Stomach (tissue), 9 donors: ENCODE measurements around the gene ST14. TPM values are rescaled to one million over a fixed set of nuclear protein-coding genes. Genes with fewer than 3 reads are reported as not detected.

Source experiments
- DNase-seq, 2 donors: peaks; one replicate each; pipeline versions ENCODE4 v3.0.0 to v3.0.0-alpha.2; 2013 to 2019
- H3K27ac ChIP-seq, 5 donors: fragments of 200-600 bp in 4 of 5; sonication (generic) in 4 of 5; one replicate each; pipeline ENCODE4 v1.5.1; 2013 to 2019; ENCODE audit warnings: mild to moderate bottlenecking in 1 of 5, moderate library complexity in 1 of 5
- H3K27me3 ChIP-seq, 3 donors: fragments of 200-600 bp; sonication (generic); one replicate each; pipeline ENCODE4 v1.5.1; 2017 to 2019; ENCODE audit warnings: mixed run types in 1 of 3
- H3K36me3 ChIP-seq, 4 donors: fragments of 200-600 bp; sonication (generic); 1 replicate in 3 of 4; 2 replicates in 1 of 4; pipeline ENCODE4 v1.5.1; 2016 to 2019
- H3K4me1 ChIP-seq, 4 donors: fragments of 200-600 bp; sonication (generic); one replicate each; pipeline ENCODE4 v1.5.1; 2016 to 2019
- H3K4me3 ChIP-seq, 4 donors: fragments of 200-600 bp; sonication (generic) in 3 of 4; one replicate each; pipeline ENCODE4 v1.5.1; 2016 to 2019; ENCODE audit warnings: mild to moderate bottlenecking in 1 of 4
- H3K9me3 ChIP-seq, 4 donors: fragments of 200-600 bp; sonication (generic); one replicate each; pipeline ENCODE4 v1.5.1; 2016 to 2019
- CTCF ChIP-seq, 7 experiments: fragments of 450-650 bp in 4 of 7; fragments of 200-600 bp in 3 of 7; sonication (generic) in 3 of 7; IDR thresholded peaks; one replicate each; pipeline ENCODE4 v1.5.1; 2016 to 2019; ENCODE audit warnings: antibody characterized with exemption in 7 of 7, control low read depth in 2 of 7, mild to moderate bottlenecking in 1 of 7
- EP300 ChIP-seq: sonication (generic); formaldehyde crosslinking; IDR thresholded peaks from one replicate; pipeline ENCODE4 v1.6.1; 2017; ENCODE audit warnings: antibody characterized with exemption
- POLR2A ChIP-seq, 4 donors: fragments of 450-650 bp; IDR thresholded peaks; one replicate each; pipeline ENCODE4 v1.6.1; 2016; ENCODE audit warnings: antibody characterized with exemption in 4 of 4, control low read depth in 2 of 4, mild to moderate bottlenecking in 1 of 4, moderate library complexity in 1 of 4
- POLR2AphosphoS5 ChIP-seq, 3 donors: sonication (generic); formaldehyde crosslinking; IDR thresholded peaks; one replicate each; pipeline ENCODE4 v1.6.1; 2016; ENCODE audit warnings: antibody characterized with exemption in 3 of 3
- WGBS, 5 donors: extraction: QIAGEN DNeasy Blood & Tissue Kit in 3 of 5; methylation state at CpG; one replicate each; pipeline versions ENCODE4 v1.1.5 to v1.1.7; 2013 to 2018; 5-methylcytosine and 5-hydroxymethylcytosine counted together
- intact Hi-C: fragments of 100-400 bp; cut with DNase I; formaldehyde crosslinking; loops from one replicate; pipeline ENCODE4 v1.15.1; 2023; ENCODE audit warnings: low total_unique reads
- polyA plus RNA-seq, 3 donors: library from polyadenylated mRNA; stranded (reverse); fragments of 200-250 nt; gene quantifications; one replicate each; pipeline ENCODE4 v1.2.3, GENCODE V29; 2013
- total RNA-seq, 5 donors: library from RNA; depleted of rRNA; stranded (reverse); fragments of >200 nt; gene quantifications; one replicate each; pipeline versions ENCODE4 v1.1.0 to v1.2.3, GENCODE V29; 2014 to 2016
- donor health status: healthy with polysubstance abuse.
- donor health status: Bipolar disorder and iron deficiency.
- donor health status: healthy.

ST14 gene
- total and polyA plus RNA-seq, 8 donors, result 12.4 to 380 (median 50.0) TPM

GRCh38 chr11:130217133-130218031 is 57.8 kb downstream of the ST14 start:
- 73 to 77% (median 76%) methylated on average over 18 to 21 of the region's 21 CpGs for WGBS, 5 donors
- peak in 1 of 2 donors; percentile 22 for DNase-seq
- Histone ChIP-seq H3K36me3 (peaks cover 0 to 3% (median 0%) of the 10 kb centered on the region in 4 donors), H3K4me3 (no peak overlapping the region), H3K27me3 (peaks cover 0 to 4% (median 0%) of the 10 kb centered on the region in 3 donors), H3K9me3 (no peaks in the 10 kb centered on the region), H3K4me1 (peaks cover 8 to 12% (median 9%) of the 10 kb centered on the region in 4 donors), H3K27ac (no peak overlapping the region)
- TF ChIP-seq CTCF (IDR thresholded peaks at IDR 0.05), result no peak
- TF ChIP-seq POLR2A (IDR thresholded peaks at IDR 0.05), result no peak
- no peak for TF ChIP-seq POLR2AphosphoS5 (IDR thresholded peaks at IDR 0.05)
- TF ChIP-seq EP300, result no peak
- intact Hi-C loops, result loop anchor here (10.0 kb wide), 1 partner anchor 647 kb away; no protein-coding TSS in a partner anchor

GRCh38 chr11:130218501-130219070 is 59.0 kb downstream of the ST14 start:
- H3K27me3 ChIP-seq, result no peaks in the 10 kb centered on the region
- H3K4me3 ChIP-seq, result no peak overlapping the region
- DNase-seq, result peak in 1 of 2 donors; percentile 22
- no peaks in the 10 kb centered on the region for H3K9me3 ChIP-seq
- H3K27ac ChIP-seq, result no peak overlapping the region
- no peaks in the 10 kb centered on the region for H3K36me3 ChIP-seq
- 63 to 94% (median 88%) methylated on average over 6 to 14 of the region's 14 CpGs for WGBS, 5 donors
- intact Hi-C loops, result loop anchor here (10.0 kb wide), 1 partner anchor 646 kb away; no protein-coding TSS in a partner anchor
- no peak for TF ChIP-seq CTCF (IDR thresholded peaks at IDR 0.05)
- no peak for TF ChIP-seq POLR2AphosphoS5 (IDR thresholded peaks at IDR 0.05)
- TF ChIP-seq POLR2A (IDR thresholded peaks at IDR 0.05), result no peak
- TF ChIP-seq EP300, result no peak
- peaks cover 0 to under 1% (median 0%) of the 10 kb centered on the region in 4 donors for H3K4me1 ChIP-seq

- DNase-seq, result no peak
- H3K9me3 ChIP-seq, result no peaks in the 10 kb centered on the region
- H3K36me3 ChIP-seq, result no peaks in the 10 kb centered on the region
- H3K27ac ChIP-seq, result no peak overlapping the region
- no peak overlapping the region for H3K4me3 ChIP-seq
- WGBS, 5 donors, result 93 to 96% (median 94%) methylated on average over 8 of the region's 8 CpGs
- intact Hi-C loops, result loop anchor here (10.0 kb wide), 1 partner anchor 646 kb away; no protein-coding TSS in a partner anchor
- no peaks in the 10 kb centered on the region for H3K27me3 ChIP-seq
- H3K4me1 ChIP-seq, result no peaks in the 10 kb centered on the region
- TF ChIP-seq POLR2A (IDR thresholded peaks at IDR 0.05), result no peak
- TF ChIP-seq EP300, result no peak
- no peak for TF ChIP-seq CTCF (IDR thresholded peaks at IDR 0.05)
- no peak for TF ChIP-seq POLR2AphosphoS5 (IDR thresholded peaks at IDR 0.05)
Measured at GRCh38 chr11:130219148-130219547, 59.6 kb downstream of the ST14 start.

GRCh38 chr11:130220311-130221035 is 60.9 kb downstream of the ST14 start:
- no peak overlapping the region for H3K27ac ChIP-seq
- H3K4me1 ChIP-seq, result no peaks in the 10 kb centered on the region
- H3K4me3 ChIP-seq, result no peak overlapping the region
- DNase-seq, result no peak
- H3K9me3 ChIP-seq, result no peaks in the 10 kb centered on the region
- no peaks in the 10 kb centered on the region for H3K36me3 ChIP-seq
- 83 to 90% (median 86%) methylated on average over 13 to 19 of the region's 19 CpGs for WGBS, 5 donors
- no peaks in the 10 kb centered on the region for H3K27me3 ChIP-seq
- intact Hi-C loops, result no loop called here
- no peak for TF ChIP-seq POLR2AphosphoS5 (IDR thresholded peaks at IDR 0.05)
- no peak for TF ChIP-seq POLR2A (IDR thresholded peaks at IDR 0.05)
- TF ChIP-seq EP300, result no peak
- no peak for TF ChIP-seq CTCF (IDR thresholded peaks at IDR 0.05)
